Gastroesophageal sphincter (tissue), 4 donors: ENCODE data around the gene BUD31. TPM values are rescaled to one million over a fixed set of nuclear protein-coding genes. Genes with fewer than 3 reads are reported as not detected.

Source experiments
- ATAC-seq: fragments of 150-250 bp; one replicate; pipeline ENCODE4 v1.9.1; 2016; ENCODE audit warnings: mild to moderate bottlenecking, moderate library complexity
- H3K27ac ChIP-seq, 4 donors: fragments of 200-600 bp; sonication (generic) in 3 of 4; 1 replicate in 3 of 4; 2 replicates in 1 of 4; pipeline ENCODE4 v1.5.1; 2016 to 2019
- H3K27me3 ChIP-seq: fragments of 200-600 bp; sonication (generic); one replicate; pipeline ENCODE4 v1.5.1; 2019
- H3K36me3 ChIP-seq, 2 donors: fragments of 200-600 bp; sonication (generic); one replicate each; pipeline ENCODE4 v1.5.1; 2019; ENCODE audit warnings: control low read depth in 1 of 2
- H3K4me1 ChIP-seq, 3 donors: fragments of 200-600 bp; sonication (generic); 1 replicate in 2 of 3; 2 replicates in 1 of 3; pipeline ENCODE4 v1.5.1; 2016 to 2019; ENCODE audit warnings: control low read depth in 2 of 3
- H3K4me3 ChIP-seq, 2 donors: fragments of 200-600 bp; sonication (generic); one replicate each; pipeline ENCODE4 v1.5.1; 2019; ENCODE audit warnings: mild to moderate bottlenecking in 1 of 2, moderate library complexity in 1 of 2
- H3K9me3 ChIP-seq, 3 donors: fragments of 200-600 bp; sonication (generic); one replicate each; pipeline ENCODE4 v1.5.1; 2017 to 2019; ENCODE audit warnings: control low read depth in 2 of 3
- EP300 ChIP-seq: sonication (generic); formaldehyde crosslinking; IDR thresholded peaks from one replicate; pipeline ENCODE4 v1.6.1; 2017; ENCODE audit warnings: antibody characterized with exemption, mild to moderate bottlenecking
- POLR2A ChIP-seq, 2 donors: fragments of 450-650 bp; IDR thresholded peaks; one replicate each; pipeline ENCODE4 v1.6.1; 2017; ENCODE audit warnings: antibody characterized with exemption in 2 of 2, mild to moderate bottlenecking in 2 of 2, moderate library complexity in 1 of 2
- POLR2AphosphoS5 ChIP-seq: sonication (generic); formaldehyde crosslinking; IDR thresholded peaks from one replicate; pipeline ENCODE4 v1.6.1; 2017; ENCODE audit warnings: antibody characterized with exemption
- WGBS, 2 donors: methylation state at CpG; one replicate each; pipeline ENCODE4 v1.1.5; 2018; ENCODE audit warnings: low coverage in 1 of 2; 5-methylcytosine and 5-hydroxymethylcytosine counted together
- total RNA-seq, 4 donors: library from RNA; depleted of rRNA; stranded (reverse); fragments of >200 nt; gene quantifications; one replicate each; pipeline ENCODE4 v1.1.0, GENCODE V29; 2016
- TF ChIP-seq, protein P1 (sequence below), 4 experiments: fragments of 200-600 bp in 2 of 4; fragments of 450-650 bp in 2 of 4; sonication (generic) in 1 of 4; IDR thresholded peaks; one replicate each; pipeline ENCODE4 v1.5.1; 2017 to 2019; ENCODE audit warnings: antibody characterized with exemption in 4 of 4, mild to moderate bottlenecking in 2 of 4, moderate library complexity in 2 of 4

The BUD31 gene
- total RNA-seq, 4 donors from 2014 or later, result 47.3 to 73.4 (median 70.0) TPM

DNA sequence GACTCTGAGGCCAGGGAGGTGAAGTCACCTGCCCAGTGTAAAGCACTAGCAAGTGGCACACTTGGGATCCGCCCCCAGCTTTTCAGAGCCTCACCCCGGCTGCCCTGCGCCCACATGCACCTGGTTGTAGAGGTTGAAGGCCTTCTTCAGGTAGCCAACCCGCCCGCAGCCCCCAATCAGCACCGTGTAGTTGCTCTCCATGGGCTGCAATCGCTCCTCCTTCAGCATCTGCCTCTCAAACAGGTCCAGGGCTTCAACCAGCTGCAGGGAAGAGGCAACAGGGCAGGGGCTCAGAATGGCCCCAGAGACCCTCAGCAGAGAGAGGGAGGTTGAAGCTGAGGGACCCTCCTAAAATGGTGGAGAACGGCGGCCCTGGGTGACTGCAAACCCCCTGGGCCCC lies 24.4 kb downstream of the BUD31 start:
- H3K4me3 ChIP-seq, result no peak overlapping the region
- no peak for ATAC-seq
- H3K4me1 ChIP-seq, result peaks cover 0 to 19% (median 6%) of the 10 kb centered on the region in 3 donors
- H3K27ac ChIP-seq, result no peak overlapping the region
- no peaks in the 10 kb centered on the region for H3K9me3 ChIP-seq
- no peaks in the 10 kb centered on the region for H3K27me3 ChIP-seq
- TF ChIP-seq, protein P1, sequence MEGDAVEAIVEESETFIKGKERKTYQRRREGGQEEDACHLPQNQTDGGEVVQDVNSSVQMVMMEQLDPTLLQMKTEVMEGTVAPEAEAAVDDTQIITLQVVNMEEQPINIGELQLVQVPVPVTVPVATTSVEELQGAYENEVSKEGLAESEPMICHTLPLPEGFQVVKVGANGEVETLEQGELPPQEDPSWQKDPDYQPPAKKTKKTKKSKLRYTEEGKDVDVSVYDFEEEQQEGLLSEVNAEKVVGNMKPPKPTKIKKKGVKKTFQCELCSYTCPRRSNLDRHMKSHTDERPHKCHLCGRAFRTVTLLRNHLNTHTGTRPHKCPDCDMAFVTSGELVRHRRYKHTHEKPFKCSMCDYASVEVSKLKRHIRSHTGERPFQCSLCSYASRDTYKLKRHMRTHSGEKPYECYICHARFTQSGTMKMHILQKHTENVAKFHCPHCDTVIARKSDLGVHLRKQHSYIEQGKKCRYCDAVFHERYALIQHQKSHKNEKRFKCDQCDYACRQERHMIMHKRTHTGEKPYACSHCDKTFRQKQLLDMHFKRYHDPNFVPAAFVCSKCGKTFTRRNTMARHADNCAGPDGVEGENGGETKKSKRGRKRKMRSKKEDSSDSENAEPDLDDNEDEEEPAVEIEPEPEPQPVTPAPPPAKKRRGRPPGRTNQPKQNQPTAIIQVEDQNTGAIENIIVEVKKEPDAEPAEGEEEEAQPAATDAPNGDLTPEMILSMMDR (IDR thresholded peaks at IDR 0.05), result no peak
- TF ChIP-seq EP300 (no peak), POLR2A (IDR thresholded peaks at IDR 0.05) (no peak), POLR2AphosphoS5 (no peak)
- H3K36me3 ChIP-seq, result peaks cover 0 to 76% of the 10 kb centered on the region in 2 donors
- 80 to 100% methylated on average over 1 to 2 of the region's 9 CpGs for WGBS, 2 donors

DNA sequence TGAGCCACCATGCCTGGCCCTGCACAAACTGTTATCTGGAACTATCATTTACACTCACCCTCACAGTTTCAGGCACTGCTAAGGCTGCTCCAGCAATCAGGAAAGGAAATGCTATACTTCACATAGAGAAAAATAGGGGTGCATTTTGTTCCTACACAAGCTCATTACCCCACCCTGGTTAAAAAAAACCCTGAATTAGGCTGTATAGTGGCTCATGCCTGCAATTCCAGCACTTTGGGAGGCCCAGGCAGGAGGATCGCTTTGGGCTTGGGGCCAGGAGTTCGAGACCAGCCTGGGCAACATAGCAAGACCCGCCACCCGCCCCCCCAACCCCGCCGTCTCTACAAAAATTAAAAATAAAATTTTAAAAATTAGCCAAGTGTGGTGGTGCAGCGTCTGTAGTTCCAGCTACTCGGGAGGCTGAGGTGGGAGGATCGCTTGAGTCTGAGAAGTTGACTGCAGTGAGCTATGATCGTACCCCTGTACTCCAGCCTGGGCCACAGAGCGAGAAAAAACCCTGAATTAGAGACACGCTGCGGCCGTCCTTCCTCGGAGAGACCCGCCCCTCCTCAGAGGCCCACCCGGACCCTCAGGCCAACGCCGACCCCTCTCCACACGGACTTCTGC lies 29.3 kb downstream of the BUD31 start:
- WGBS, 2 donors, result 0% methylated on average over 3 to 11 of the region's 20 CpGs
- TF ChIP-seq, protein P1 (IDR thresholded peaks at IDR 0.05), result no peak
- TF ChIP-seq POLR2AphosphoS5 (no peak), POLR2A (IDR thresholded peaks at IDR 0.05) (no peak), EP300 (no peak)
- peak; percentile 14 for ATAC-seq
- peak overlapping the region; percentile 49 to 91 (median 84) for H3K27ac ChIP-seq
- peaks cover 0 to 51% (median 14%) of the 10 kb centered on the region in 3 donors for H3K4me1 ChIP-seq
- H3K27me3 ChIP-seq, result no peaks in the 10 kb centered on the region
- no peaks in the 10 kb centered on the region for H3K9me3 ChIP-seq
- peak overlapping the region; percentile 61 to 72 for H3K4me3 ChIP-seq
- peaks cover 0 to 33% of the 10 kb centered on the region in 2 donors for H3K36me3 ChIP-seq

DNA sequence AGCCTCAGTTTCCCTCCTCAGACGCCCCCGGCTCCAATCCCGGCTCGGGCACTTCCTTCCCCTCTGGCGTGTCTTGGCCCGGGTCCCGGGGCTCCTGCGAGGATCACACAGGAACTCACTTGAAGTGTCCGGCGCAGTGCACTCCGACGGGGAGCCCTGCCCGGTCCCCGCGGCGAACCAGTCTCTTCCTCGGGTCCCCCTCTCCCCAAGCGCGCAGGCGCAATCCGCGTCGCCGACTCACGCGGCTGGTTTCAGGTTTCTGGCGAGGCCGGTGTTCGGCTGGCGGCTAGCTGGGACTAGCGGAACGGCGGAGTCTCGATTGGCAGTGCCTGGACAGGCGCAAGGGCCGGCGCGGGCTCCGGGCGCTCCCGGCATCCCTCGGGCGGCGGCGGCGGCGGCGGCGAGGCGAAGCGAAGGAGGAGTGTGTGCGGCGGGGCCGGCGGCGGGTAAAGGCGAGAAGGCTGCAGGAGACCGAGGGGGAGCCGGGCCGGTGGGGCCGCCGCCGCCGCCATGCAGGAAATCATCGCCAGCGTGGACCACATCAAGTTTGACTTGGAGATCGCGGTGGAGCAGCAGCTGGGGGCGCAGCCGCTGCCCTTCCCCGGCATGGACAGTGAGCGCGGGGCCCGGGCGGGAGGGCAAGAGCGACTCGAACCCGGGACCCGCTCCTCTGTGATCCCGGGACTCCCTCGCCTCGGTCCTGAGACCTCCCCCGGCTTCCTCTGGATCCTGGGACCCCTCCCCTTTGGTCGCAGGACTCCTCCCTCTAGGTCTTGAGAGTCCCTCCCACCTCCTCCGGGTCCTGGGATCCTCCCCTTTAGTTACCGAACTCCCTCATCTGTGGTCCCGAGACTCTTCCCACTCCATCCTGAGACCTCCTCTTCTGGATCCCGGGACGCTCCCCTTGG lies 30.1 kb downstream of the BUD31 start, which contains the start of the genes CPSF4 and PTCD1:
Gene CPSF4, plus strand, starts transcription at position 371 of the 908 bp plus-strand sequence. Its CDS starts 140 bp downstream, at position 511.
Gene PTCD1, minus strand, starts transcription at position 226 of the 908 bp plus-strand sequence. CDS start 3,556 bp downstream, outside the sequence.
- Histone ChIP-seq H3K4me3 (peak within 1 kb of the TSS; percentile 61 to 72), H3K4me1 (peaks cover 0 to 51% (median 14%) of the 10 kb centered on the region in 3 donors), H3K9me3 (no peaks in the 10 kb centered on the region), H3K36me3 (peaks cover 0 to 33% of the 10 kb centered on the region in 2 donors), H3K27me3 (no peaks in the 10 kb centered on the region), H3K27ac (peak within 1 kb of the TSS; percentile 49 to 91 (median 84))
- TF ChIP-seq, protein P1 (IDR thresholded peaks at IDR 0.05), result peak in 1 of 4 experiments; percentile 31
- TF ChIP-seq POLR2A (IDR thresholded peaks at IDR 0.05) (peak; percentile 60 to 70), EP300 (no peak), POLR2AphosphoS5 (peak; percentile 57)
- WGBS, 2 donors, result 0% methylated on average over 10 to 27 of the region's 89 CpGs
- ATAC-seq, result peak; percentile 98

DNA sequence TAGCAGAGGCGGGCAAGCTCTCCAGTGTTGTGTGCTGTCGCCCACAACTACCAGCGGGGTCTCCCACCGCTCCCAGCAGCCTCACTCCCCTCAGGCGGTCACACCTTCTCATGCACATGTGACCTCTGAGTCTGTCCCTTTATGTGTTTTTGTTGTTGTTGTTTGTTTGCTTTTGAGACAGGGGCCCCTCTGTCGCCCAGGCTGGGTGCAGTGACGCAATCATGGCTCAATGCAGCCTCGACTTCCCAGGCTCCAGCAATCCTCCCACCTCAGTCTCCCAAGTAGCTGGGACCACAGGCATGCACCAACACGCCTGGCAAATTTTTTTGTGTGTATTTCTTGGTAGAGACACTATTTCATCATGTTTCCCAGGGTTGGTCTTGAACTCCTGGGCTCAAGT lies 31.4 kb downstream of the BUD31 start:
- 69 to 70% methylated on average over 6 to 7 of the region's 9 CpGs for WGBS, 2 donors
- no peaks in the 10 kb centered on the region for H3K27me3 ChIP-seq
- peaks cover 0 to 51% (median 14%) of the 10 kb centered on the region in 3 donors for H3K4me1 ChIP-seq
- no peak overlapping the region for H3K27ac ChIP-seq
- no peaks in the 10 kb centered on the region for H3K9me3 ChIP-seq
- peak overlapping the region in 1 of 2 donors; percentile 72 for H3K4me3 ChIP-seq
- TF ChIP-seq POLR2AphosphoS5, result no peak
- no peak for TF ChIP-seq EP300
- TF ChIP-seq, protein P1 (IDR thresholded peaks at IDR 0.05), result no peak
- no peak for TF ChIP-seq POLR2A (IDR thresholded peaks at IDR 0.05)
- peaks cover 0 to 33% of the 10 kb centered on the region in 2 donors for H3K36me3 ChIP-seq
- no peak for ATAC-seq
